Thoracic aorta (tissue), 2 donors: ENCODE results near the gene CYP2J2. TPM values are rescaled to one million over a fixed set of nuclear protein-coding genes. Genes with fewer than 3 reads are reported as not detected.

ENCODE experiments used
- ATAC-seq: fragments of 150-250 bp; one replicate; pipeline ENCODE4 v1.8.0; 2017; ENCODE audit warnings: low read depth; ENCODE audit not compliant: insufficient number of reproducible peaks, low FRiP score
- DNase-seq: peaks from one replicate; pipeline ENCODE4 v3.0.0-alpha.2; 2020; ENCODE audit warnings: low spot score
- H3K27ac ChIP-seq, 2 donors: fragments of 200-600 bp; sonication (generic); 1 replicate in 1 of 2; 2 replicates in 1 of 2; pipeline ENCODE4 v1.5.1; 2016; ENCODE audit warnings: mild to moderate bottlenecking in 2 of 2, moderate library complexity in 2 of 2
- H3K27me3 ChIP-seq: fragments of 200-600 bp; sonication (generic); replicated peaks from 2 replicates; pipeline ENCODE4 v1.6.0; 2016; ENCODE audit warnings: mild to moderate bottlenecking; ENCODE audit not compliant: insufficient read depth
- H3K36me3 ChIP-seq: fragments of 200-600 bp; sonication (generic); one replicate; pipeline ENCODE4 v1.5.1; 2016
- H3K4me1 ChIP-seq, 2 donors: fragments of 200-600 bp; sonication (generic); 1 replicate in 1 of 2; 2 replicates in 1 of 2; pipeline versions ENCODE4 v1.5.1 to v1.6.0; 2016; ENCODE audit warnings: low read depth in 2 of 2, mild to moderate bottlenecking in 1 of 2; ENCODE audit not compliant: control insufficient read depth in 1 of 2
- H3K4me3 ChIP-seq: fragments of 200-600 bp; sonication (generic); 2 replicates; pipeline ENCODE4 v1.5.1; 2016; ENCODE audit warnings: mild to moderate bottlenecking
- H3K9me3 ChIP-seq: fragments of 200-600 bp; sonication (generic); 2 replicates; pipeline ENCODE4 v1.5.1; 2016
- CTCF ChIP-seq: fragments of 200-600 bp; sonication (generic); IDR thresholded peaks from one replicate; pipeline ENCODE4 v1.5.1; 2019; ENCODE audit warnings: antibody characterized with exemption
- total RNA-seq, 2 donors: library from RNA; depleted of rRNA; stranded (reverse); fragments of >200 nt; gene quantifications; one replicate each; pipeline versions ENCODE4 v1.1.0 to v1.2.3, GENCODE V29; 2016

Gene CYP2J2
- total RNA-seq, 2 donors from 2014 or later = not detected

- Histone ChIP-seq H3K4me1 (peaks cover 5 to 7% of the 10 kb centered on the region in 2 donors), H3K27ac (no peak overlapping the region), H3K36me3 (no peaks in the 10 kb centered on the region), H3K4me3 (no peak overlapping the region), H3K9me3 (no peaks in the 10 kb centered on the region), H3K27me3 (no peaks in the 10 kb centered on the region)
- DNase-seq (no peak), ATAC-seq (no peak)
- no peak for TF ChIP-seq CTCF
These were observed 41.2 kb upstream of the CYP2J2 start for GRCh38 chr1:59967780-59968179.

GRCh38 chr1:59967141-59967697 is 40.6 kb upstream of the CYP2J2 start:
- TF ChIP-seq CTCF = no peak

GRCh38 chr1:59952065-59952464 is 25.5 kb upstream of the CYP2J2 start:
- ATAC-seq (no peak), DNase-seq (no peak)
- Histone ChIP-seq H3K36me3 (no peaks in the 10 kb centered on the region), H3K9me3 (no peaks in the 10 kb centered on the region), H3K27ac (no peak overlapping the region), H3K4me1 (no peaks in the 10 kb centered on the region), H3K27me3 (no peaks in the 10 kb centered on the region), H3K4me3 (no peak overlapping the region)
- no peak for TF ChIP-seq CTCF

More at GRCh38 chr1:59967141-59967697, 40.6 kb upstream of the CYP2J2 start:
- no peaks in the 10 kb centered on the region for H3K27me3 ChIP-seq
- peaks cover 5 to 7% of the 10 kb centered on the region in 2 donors for H3K4me1 ChIP-seq
- ATAC-seq (no peak), DNase-seq (no peak)
- no peaks in the 10 kb centered on the region for H3K9me3 ChIP-seq
- no peak overlapping the region for H3K27ac ChIP-seq
- no peak overlapping the region for H3K4me3 ChIP-seq
- H3K36me3 ChIP-seq = no peaks in the 10 kb centered on the region

- no peak for DNase-seq
- TF ChIP-seq CTCF = no peak
- ATAC-seq = no peak
- H3K27me3 ChIP-seq = no peaks in the 10 kb centered on the region
- no peak overlapping the region for H3K27ac ChIP-seq
- H3K4me3 ChIP-seq = no peak overlapping the region
- no peaks in the 10 kb centered on the region for H3K9me3 ChIP-seq
- H3K36me3 ChIP-seq = no peaks in the 10 kb centered on the region
- H3K4me1 ChIP-seq = no peaks in the 10 kb centered on the region
These were observed 23.1 kb upstream of the CYP2J2 start for GRCh38 chr1:59949648-59950047.

GRCh38 chr1:59948990-59949389 is 22.4 kb upstream of the CYP2J2 start:
- no peak for DNase-seq
- Histone ChIP-seq H3K9me3 (no peaks in the 10 kb centered on the region), H3K4me3 (no peak overlapping the region), H3K27me3 (no peaks in the 10 kb centered on the region), H3K4me1 (no peaks in the 10 kb centered on the region), H3K27ac (no peak overlapping the region), H3K36me3 (no peaks in the 10 kb centered on the region)
- ATAC-seq = no peak
- TF ChIP-seq CTCF = no peak
